Left ventricle myocardium inferior (tissue), 1 donor: ENCODE measurements around the gene TMEM225B. TPM values are rescaled to one million over a fixed set of nuclear protein-coding genes. Genes with fewer than 3 reads are reported as not detected.
"Not testable (repeated sequence)": the region's sequence is repeated elsewhere in the genome, so short reads cannot be mapped to it uniquely, and the experiment has no call there.

ENCODE experiments used
- DNase-seq: peaks from one replicate; pipeline ENCODE4 v3.0.0-alpha.2; 2020
- H3K27ac ChIP-seq: fragments of 200-600 bp; replicated peaks from 2 replicates; pipeline ENCODE4 v1.8.0; 2021
- H3K27me3 ChIP-seq: fragments of 200-600 bp; 2 replicates; pipeline ENCODE4 v1.8.0; 2021; ENCODE audit warnings: low read depth
- H3K36me3 ChIP-seq: fragments of 200-600 bp; 2 replicates; pipeline ENCODE4 v1.8.0; 2021
- H3K4me1 ChIP-seq: fragments of 200-600 bp; 2 replicates; pipeline ENCODE4 v1.8.0; 2021
- H3K4me3 ChIP-seq: fragments of 200-600 bp; 2 replicates; pipeline ENCODE4 v1.8.0; 2021; ENCODE audit warnings: mild to moderate bottlenecking, moderate library complexity
- H3K9me3 ChIP-seq: fragments of 200-600 bp; replicated peaks from 2 replicates; pipeline ENCODE4 v1.8.0; 2021
- CTCF ChIP-seq: fragments of 200-600 bp; IDR thresholded peaks from 2 replicates; pipeline ENCODE4 v1.8.0; 2021; ENCODE audit warnings: antibody characterized with exemption, mild to moderate bottlenecking, borderline replicate concordance
- intact Hi-C: fragments of 100-400 bp; cut with micrococcal nuclease; formaldehyde crosslinking; loops from one replicate; pipeline ENCODE4 v1.11.0; 2022
- total RNA-seq: library from RNA; stranded (reverse); fragmentation: NEBNext Ultra II Directional; extraction: Animal tissue kit (Norgen Biotek cat#: 25700); gene quantifications from one replicate; pipeline ENCODE4 v1.2.1, GENCODE V29; 2021
- donor health status: DM: no; HTN: yes; CAD: no; lungs with severe emphysema.

TMEM225B gene
- total RNA-seq, 1 donor from 2014 or later, result not detected

GRCh38 chr7:99653754-99654153 lies 55.7 kb downstream of the TMEM225B start:
- no peak for DNase-seq
- H3K4me1 ChIP-seq, result no peaks in the 10 kb centered on the region
- no peak for TF ChIP-seq CTCF

GRCh38 chr7:99654626-99655025 lies 56.6 kb downstream of the TMEM225B start:
- H3K27ac ChIP-seq, H3K36me3 ChIP-seq, intact Hi-C loops, H3K4me3 ChIP-seq, H3K4me1 ChIP-seq, H3K27me3 ChIP-seq, DNase-seq: not testable (repeated sequence)
- peaks cover 11% of the 10 kb centered on the region for H3K9me3 ChIP-seq

More at GRCh38 chr7:99653754-99654153, 55.7 kb downstream of the TMEM225B start:
- no peaks in the 10 kb centered on the region for H3K27me3 ChIP-seq
- H3K27ac ChIP-seq, result no peak overlapping the region
- H3K9me3 ChIP-seq, result peaks cover 8% of the 10 kb centered on the region
- H3K4me3 ChIP-seq, result no peak overlapping the region
- H3K36me3 ChIP-seq, result no peaks in the 10 kb centered on the region
- intact Hi-C loops, result no loop called here

GRCh38 chr7:99657879-99658278 lies 59.8 kb downstream of the TMEM225B start:
- peaks cover 13% of the 10 kb centered on the region for H3K36me3 ChIP-seq
- H3K27me3 ChIP-seq, intact Hi-C loops, H3K4me1 ChIP-seq, DNase-seq, H3K4me3 ChIP-seq, H3K27ac ChIP-seq: not testable (repeated sequence)
- peaks cover 15% of the 10 kb centered on the region for H3K9me3 ChIP-seq

Other genes starting within 250 kb of the TMEM225B start
- gene ARPC1B, start 223.5 kb upstream of the TMEM225B start, total RNA-seq, result 33.6 TPM
- gene PDAP1, start 189.7 kb upstream of the TMEM225B start, total RNA-seq, result 93.2 TPM
- 43.9 TPM for gene BUD31, start 189.3 kb upstream of the TMEM225B start, total RNA-seq
- gene PTCD1, start 159.5 kb upstream of the TMEM225B start, total RNA-seq, result 4.3 TPM
- 17.9 TPM for gene CPSF4, start 159.3 kb upstream of the TMEM225B start, total RNA-seq
- gene ATP5MF, start 132.1 kb upstream of the TMEM225B start, total RNA-seq, result 834 TPM
- 3.3 TPM for gene ZNF789, start 125.4 kb upstream of the TMEM225B start, total RNA-seq
- gene ZNF394, start 98.0 kb upstream of the TMEM225B start, total RNA-seq, result 15.6 TPM
- gene ZKSCAN5, start 93.6 kb upstream of the TMEM225B start, total RNA-seq, result 6.0 TPM
- gene FAM200A, start 46.2 kb upstream of the TMEM225B start, total RNA-seq, result 6.4 TPM
- 26.1 TPM for gene ZNF655, start 39.6 kb upstream of the TMEM225B start, total RNA-seq
- gene ZSCAN25, start 18.7 kb downstream of the TMEM225B start, total RNA-seq, result 9.0 TPM
- not detected for gene CYP3A5, start 81.7 kb downstream of the TMEM225B start, total RNA-seq
- gene CYP3A7, start 136.9 kb downstream of the TMEM225B start, total RNA-seq, result not detected
- gene CYP3A4, start 185.9 kb downstream of the TMEM225B start, total RNA-seq, result not detected
- not detected for gene CYP3A43, start 229.7 kb downstream of the TMEM225B start, total RNA-seq